ENCODE results near the gene TSSC4.

TSSC4 gene

GRCh38 chr11:2449548-2450320 is 49.2 kb downstream of the TSSC4 start:
- H3K9ac ChIP-seq (ENCODE audit: low read length) = no peak overlapping the region
- no peaks in the 10 kb centered on the region for H3K27me3 ChIP-seq (ENCODE audit: insufficient read depth, low read length)
- no peak overlapping the region for H3K4me2 ChIP-seq (ENCODE audit: low read length)
- H3K4me3 ChIP-seq (ENCODE audit: low read depth, low read length, poor library complexity, severe bottlenecking) = no peak overlapping the region
- no peak overlapping the region for H2AFZ ChIP-seq (ENCODE audit: low read length)
- no peaks in the 10 kb centered on the region for H4K20me1 ChIP-seq (ENCODE audit: insufficient read depth, low read length)
- H3K9me3 ChIP-seq (ENCODE audit: low read length) = no peaks in the 10 kb centered on the region
- H3K36me3 ChIP-seq (ENCODE audit: insufficient read depth, low read length) = no peaks in the 10 kb centered on the region
- H3K27ac ChIP-seq (ENCODE audit: low read depth, low read length, poor library complexity, severe bottlenecking) = no peak overlapping the region
- H3K4me1 ChIP-seq (ENCODE audit: insufficient read depth, low read length, severe bottlenecking) = peaks cover 7% of the 10 kb centered on the region
- H3F3A ChIP-seq (ENCODE audit: insufficient read depth, low read length) = no peaks in the 10 kb centered on the region
- no peaks in the 10 kb centered on the region for H3K9me2 ChIP-seq (ENCODE audit: low read depth, low read length)
- H3K79me2 ChIP-seq (ENCODE audit: insufficient read depth, low read length) = no peaks in the 10 kb centered on the region
- no peak for TF ChIP-seq EZH2 (IDR thresholded peaks at IDR 0.05; ENCODE audit: borderline replicate concordance, low read length)
- TF ChIP-seq, protein P1, sequence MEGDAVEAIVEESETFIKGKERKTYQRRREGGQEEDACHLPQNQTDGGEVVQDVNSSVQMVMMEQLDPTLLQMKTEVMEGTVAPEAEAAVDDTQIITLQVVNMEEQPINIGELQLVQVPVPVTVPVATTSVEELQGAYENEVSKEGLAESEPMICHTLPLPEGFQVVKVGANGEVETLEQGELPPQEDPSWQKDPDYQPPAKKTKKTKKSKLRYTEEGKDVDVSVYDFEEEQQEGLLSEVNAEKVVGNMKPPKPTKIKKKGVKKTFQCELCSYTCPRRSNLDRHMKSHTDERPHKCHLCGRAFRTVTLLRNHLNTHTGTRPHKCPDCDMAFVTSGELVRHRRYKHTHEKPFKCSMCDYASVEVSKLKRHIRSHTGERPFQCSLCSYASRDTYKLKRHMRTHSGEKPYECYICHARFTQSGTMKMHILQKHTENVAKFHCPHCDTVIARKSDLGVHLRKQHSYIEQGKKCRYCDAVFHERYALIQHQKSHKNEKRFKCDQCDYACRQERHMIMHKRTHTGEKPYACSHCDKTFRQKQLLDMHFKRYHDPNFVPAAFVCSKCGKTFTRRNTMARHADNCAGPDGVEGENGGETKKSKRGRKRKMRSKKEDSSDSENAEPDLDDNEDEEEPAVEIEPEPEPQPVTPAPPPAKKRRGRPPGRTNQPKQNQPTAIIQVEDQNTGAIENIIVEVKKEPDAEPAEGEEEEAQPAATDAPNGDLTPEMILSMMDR (IDR thresholded peaks at IDR 0.05; ENCODE audit: low read length) = no peak

DNA sequence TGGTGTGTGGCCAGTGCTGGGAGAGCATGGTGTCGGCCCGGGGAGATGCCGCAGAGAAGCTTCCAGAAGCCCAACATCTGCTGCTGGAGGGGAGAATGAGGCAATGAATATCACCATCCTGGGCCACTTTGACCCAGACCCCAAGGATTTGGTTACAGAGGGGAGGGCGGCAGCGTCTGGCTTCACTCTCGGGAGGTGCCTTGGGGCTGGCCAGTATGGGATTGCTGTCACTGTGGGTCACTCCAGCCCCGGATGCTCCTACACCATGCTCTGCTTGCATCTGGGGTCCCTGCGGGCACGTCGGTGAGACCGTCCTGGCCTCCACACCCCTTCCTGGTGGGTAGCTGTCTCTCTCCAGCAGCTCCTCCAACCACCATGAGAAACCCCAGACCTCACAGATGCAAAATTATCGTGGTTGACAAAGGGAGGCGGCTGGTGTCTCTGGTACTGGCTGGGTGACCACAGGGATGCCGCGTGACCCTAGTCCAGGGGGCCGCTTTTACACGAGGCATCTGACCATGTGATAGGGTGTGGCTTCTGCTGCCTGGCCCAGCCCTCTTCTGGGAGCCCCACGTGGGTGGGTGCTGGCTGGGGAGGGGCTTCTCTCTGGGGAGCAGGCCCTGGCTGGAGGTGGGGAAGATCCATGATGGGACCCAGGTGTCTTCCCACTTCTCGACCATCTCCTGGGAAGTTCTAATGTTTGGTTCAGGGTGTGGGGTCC is 49.9 kb downstream of the TSSC4 start:
- H3K4me2 ChIP-seq (ENCODE audit: low read length) = no peak overlapping the region
- H3K27me3 ChIP-seq (ENCODE audit: insufficient read depth, low read length) = no peaks in the 10 kb centered on the region
- H4K20me1 ChIP-seq (ENCODE audit: insufficient read depth, low read length) = no peaks in the 10 kb centered on the region
- no peaks in the 10 kb centered on the region for H3K9me3 ChIP-seq (ENCODE audit: low read length)
- no peaks in the 10 kb centered on the region for H3K79me2 ChIP-seq (ENCODE audit: insufficient read depth, low read length)
- no peaks in the 10 kb centered on the region for H3K9me2 ChIP-seq (ENCODE audit: low read depth, low read length)
- no peaks in the 10 kb centered on the region for H3K36me3 ChIP-seq (ENCODE audit: insufficient read depth, low read length)
- H3K4me3 ChIP-seq (ENCODE audit: low read depth, low read length, poor library complexity, severe bottlenecking) = no peak overlapping the region
- no peak overlapping the region for H3K27ac ChIP-seq (ENCODE audit: low read depth, low read length, poor library complexity, severe bottlenecking)
- H3K4me1 ChIP-seq (ENCODE audit: insufficient read depth, low read length, severe bottlenecking) = peaks cover 7% of the 10 kb centered on the region
- no peak overlapping the region for H3K9ac ChIP-seq (ENCODE audit: low read length)
- no peaks in the 10 kb centered on the region for H3F3A ChIP-seq (ENCODE audit: insufficient read depth, low read length)
- TF ChIP-seq, protein P1 (IDR thresholded peaks at IDR 0.05; ENCODE audit: low read length) = no peak
- TF ChIP-seq EZH2 (IDR thresholded peaks at IDR 0.05; ENCODE audit: borderline replicate concordance, low read length) = no peak
- H2AFZ ChIP-seq (ENCODE audit: low read length) = no peak overlapping the region

DNA sequence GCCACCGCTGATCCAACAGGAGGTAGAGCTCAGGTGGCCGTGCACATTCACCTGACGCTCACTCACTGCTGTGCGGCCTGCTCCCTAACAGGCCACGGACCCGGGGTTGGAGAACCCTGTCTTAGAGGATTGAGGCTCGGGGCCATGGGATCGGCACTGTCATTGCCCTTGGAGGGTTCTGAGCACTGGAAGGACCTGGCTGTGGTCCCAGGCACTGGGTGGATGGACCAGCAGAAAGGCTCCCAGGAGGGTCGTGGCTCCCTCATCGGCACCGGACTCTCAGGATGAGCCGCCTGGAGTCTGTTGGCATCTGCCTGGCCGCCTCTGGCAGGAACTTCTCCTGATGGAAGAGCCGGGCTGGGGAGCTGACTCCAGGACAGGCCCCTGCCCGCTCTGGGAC is 50.8 kb downstream of the TSSC4 start:
- Histone ChIP-seq H3K27ac (ENCODE audit: low read depth, low read length, poor library complexity, severe bottlenecking) (no peak overlapping the region), H3K9me2 (ENCODE audit: low read depth, low read length) (no peaks in the 10 kb centered on the region), H3K4me3 (ENCODE audit: low read depth, low read length, poor library complexity, severe bottlenecking) (no peak overlapping the region), H3K4me1 (ENCODE audit: insufficient read depth, low read length, severe bottlenecking) (peaks cover 7% of the 10 kb centered on the region), H3K4me2 (ENCODE audit: low read length) (no peak overlapping the region), H2AFZ (ENCODE audit: low read length) (no peak overlapping the region), H3K36me3 (ENCODE audit: insufficient read depth, low read length) (no peaks in the 10 kb centered on the region), H3F3A (ENCODE audit: insufficient read depth, low read length) (no peaks in the 10 kb centered on the region), H4K20me1 (ENCODE audit: insufficient read depth, low read length) (no peaks in the 10 kb centered on the region), H3K79me2 (ENCODE audit: insufficient read depth, low read length) (no peaks in the 10 kb centered on the region), H3K9me3 (ENCODE audit: low read length) (no peaks in the 10 kb centered on the region), H3K9ac (ENCODE audit: low read length) (no peak overlapping the region), H3K27me3 (ENCODE audit: insufficient read depth, low read length) (no peaks in the 10 kb centered on the region)
- TF ChIP-seq EZH2 (IDR thresholded peaks at IDR 0.05; ENCODE audit: borderline replicate concordance, low read length) = no peak
- TF ChIP-seq, protein P1 (IDR thresholded peaks at IDR 0.05; ENCODE audit: low read length) = no peak
